Activated T-cell treated with anti-CD3 and anti-CD28 coated beads, Interleukin-2, amount 50 U/mL, for 4 hours (primary cell): Measurements from ENCODE around the gene KIAA0232. TPM values are rescaled to one million over a fixed set of nuclear protein-coding genes. Genes with fewer than 3 reads are reported as not detected.
"Not testable (repeated sequence)": the region's sequence is repeated elsewhere in the genome, so short reads cannot be mapped to it uniquely, and the experiment has no call there.

Source experiments
- ATAC-seq, 2 donors: fragments of 200-7000 bp; cut with Tn5 transposase; one replicate each; pipeline ENCODE4 v1.10.0; 2021
- DNase-seq: peaks from one replicate; pipeline ENCODE4 v3.0.0-alpha.2; 2020
- H3K27me3 Mint-ChIP-seq: one replicate; pipeline ENCODE4 v1.8.0; 2021; ENCODE audit warnings: low read depth, mixed read lengths
- H3K36me3 Mint-ChIP-seq: one replicate; pipeline ENCODE4 v1.8.0; 2022; ENCODE audit warnings: mixed read lengths; ENCODE audit not compliant: insufficient read depth
- H3K4me1 Mint-ChIP-seq: one replicate; pipeline ENCODE4 v1.8.0; 2021; ENCODE audit warnings: low read depth, mixed read lengths
- H3K4me3 Mint-ChIP-seq: one replicate; pipeline ENCODE4 v1.8.0; 2021; ENCODE audit warnings: mild to moderate bottlenecking, moderate library complexity, mixed read lengths
- H3K9me3 Mint-ChIP-seq: one replicate; pipeline ENCODE4 v1.8.0; 2021; ENCODE audit warnings: mixed read lengths
- total RNA-seq, 3 donors: library from RNA; stranded (reverse); gene quantifications; one replicate each; pipeline ENCODE4 v1.2.1, GENCODE V29; 2021

The KIAA0232 gene
- total RNA-seq, 3 donors from 2014 or later = 14.5 to 20.0 (median 18.9) TPM

DNA sequence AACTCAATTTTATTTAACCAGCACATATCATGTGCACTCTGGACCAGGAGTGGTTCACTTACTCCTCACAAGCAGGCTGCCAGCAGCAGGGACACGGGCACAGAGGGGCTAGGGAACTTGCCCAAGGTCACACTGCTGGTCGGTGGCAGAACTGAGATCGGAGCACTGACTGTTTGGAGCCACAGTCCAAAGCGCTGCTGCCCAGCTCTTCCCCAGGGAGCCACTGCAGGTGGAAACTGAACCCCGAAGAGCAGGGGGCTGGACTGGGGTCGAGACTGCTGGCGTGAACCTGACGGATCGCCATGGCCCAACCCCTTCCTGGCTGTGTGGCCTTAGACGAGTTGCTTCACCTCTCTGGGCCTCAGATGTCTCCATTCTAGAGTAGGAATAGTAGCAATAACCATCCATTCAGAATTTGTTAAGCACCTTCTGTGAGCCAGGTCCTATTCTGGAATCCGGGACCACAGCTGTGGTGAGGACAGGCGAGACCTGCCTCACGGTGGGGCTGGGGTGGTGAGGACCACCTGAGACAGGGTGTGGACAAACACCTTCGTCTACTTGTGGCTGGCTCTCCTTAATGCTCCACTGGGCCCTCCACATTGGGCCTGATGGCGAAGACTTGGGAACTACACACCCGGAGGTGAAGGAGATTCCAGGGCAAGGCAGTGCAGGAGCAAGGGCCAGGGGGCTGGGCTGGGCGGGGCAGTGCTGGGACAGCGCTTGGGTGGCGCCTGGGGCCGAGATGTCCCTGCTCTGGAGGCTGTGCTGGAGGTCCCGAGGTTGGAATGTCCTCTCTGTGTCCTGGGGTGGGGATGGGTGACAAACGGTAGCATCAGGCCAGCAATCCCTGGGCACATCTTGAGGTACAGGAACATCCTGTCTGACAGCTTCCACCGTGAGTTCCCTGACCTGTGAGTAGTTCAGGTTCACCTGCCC lies 32.0 kb upstream of the KIAA0232 start:
- no peak for DNase-seq
- peaks cover 11% of the 10 kb centered on the region for H3K4me1 Mint-ChIP-seq
- peak overlapping the region; percentile 61 for H3K4me3 Mint-ChIP-seq
- peaks cover 2% of the 10 kb centered on the region for H3K27me3 Mint-ChIP-seq
- H3K36me3 Mint-ChIP-seq = no peaks in the 10 kb centered on the region
- no peak for ATAC-seq
- H3K9me3 Mint-ChIP-seq = no peaks in the 10 kb centered on the region

DNA sequence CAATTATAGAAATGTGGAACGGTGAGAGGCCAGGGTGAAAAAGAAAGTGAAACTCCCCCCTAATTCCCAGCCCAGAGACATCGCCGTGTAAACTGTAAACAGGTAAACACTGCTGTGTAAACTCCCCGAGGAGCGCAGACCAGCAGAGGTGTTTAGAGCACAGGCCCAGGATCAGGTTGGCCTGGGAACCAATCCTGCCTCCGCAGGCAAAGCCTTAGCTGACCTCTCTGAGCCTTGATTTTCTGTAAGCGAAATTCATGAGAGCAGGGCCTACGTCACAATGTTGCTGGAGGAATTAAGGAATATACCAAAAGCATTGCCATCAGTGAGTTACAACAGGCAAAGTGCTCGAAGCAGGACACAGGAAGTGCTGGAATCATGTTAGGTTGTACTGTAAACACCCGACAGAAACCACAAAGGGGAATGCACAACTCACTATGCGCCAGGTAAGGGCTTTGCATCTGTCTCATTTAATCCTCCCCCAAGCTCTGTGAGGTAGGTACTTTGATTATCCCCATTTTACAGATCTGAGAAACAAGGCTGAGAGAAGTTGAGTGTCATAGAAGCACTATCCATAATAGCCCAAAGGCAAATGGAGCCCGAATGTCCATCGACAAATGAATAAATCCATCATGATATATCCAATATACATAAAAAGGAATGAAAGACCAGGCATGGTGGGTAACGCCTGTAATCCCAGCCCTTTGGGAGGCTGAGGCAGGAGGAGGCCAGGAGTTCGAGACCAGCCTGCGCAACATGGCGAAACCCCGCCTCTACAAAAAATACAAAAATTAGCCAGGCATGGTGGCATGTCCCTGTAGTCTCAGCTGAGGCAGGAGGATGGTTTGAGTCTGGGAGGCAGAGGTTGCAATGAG lies 30.7 kb upstream of the KIAA0232 start:
- Mint-ChIP-seq H3K36me3 (no peaks in the 10 kb centered on the region), H3K4me1 (peaks cover 11% of the 10 kb centered on the region), H3K27me3 (peaks cover 2% of the 10 kb centered on the region), H3K4me3 (peak overlapping the region; percentile 61), H3K9me3 (no peaks in the 10 kb centered on the region)
- ATAC-seq (no peak), DNase-seq (no peak)

DNA sequence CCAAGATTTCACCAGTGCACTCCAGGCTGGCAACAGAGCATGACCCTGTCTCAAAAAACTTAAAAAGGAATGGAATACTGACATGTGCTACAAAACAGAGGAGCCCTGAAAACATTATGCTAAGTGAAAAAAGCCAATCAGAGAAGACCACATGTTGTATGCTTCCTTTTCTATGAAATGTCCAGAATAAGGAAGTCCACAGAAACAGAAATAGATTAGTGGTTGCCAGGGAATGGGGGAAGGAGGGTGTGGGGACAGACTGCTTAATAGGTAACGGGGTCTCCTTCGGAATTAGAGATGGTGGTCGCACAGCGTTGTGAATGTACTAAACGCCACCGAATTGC lies 30.1 kb upstream of the KIAA0232 start:
- peaks cover 11% of the 10 kb centered on the region for H3K4me1 Mint-ChIP-seq
- H3K4me3 Mint-ChIP-seq = no peak overlapping the region
- H3K27me3 Mint-ChIP-seq = no peaks in the 10 kb centered on the region
- ATAC-seq (no peak), DNase-seq (no peak)
- H3K9me3 Mint-ChIP-seq = no peaks in the 10 kb centered on the region
- no peaks in the 10 kb centered on the region for H3K36me3 Mint-ChIP-seq

DNA sequence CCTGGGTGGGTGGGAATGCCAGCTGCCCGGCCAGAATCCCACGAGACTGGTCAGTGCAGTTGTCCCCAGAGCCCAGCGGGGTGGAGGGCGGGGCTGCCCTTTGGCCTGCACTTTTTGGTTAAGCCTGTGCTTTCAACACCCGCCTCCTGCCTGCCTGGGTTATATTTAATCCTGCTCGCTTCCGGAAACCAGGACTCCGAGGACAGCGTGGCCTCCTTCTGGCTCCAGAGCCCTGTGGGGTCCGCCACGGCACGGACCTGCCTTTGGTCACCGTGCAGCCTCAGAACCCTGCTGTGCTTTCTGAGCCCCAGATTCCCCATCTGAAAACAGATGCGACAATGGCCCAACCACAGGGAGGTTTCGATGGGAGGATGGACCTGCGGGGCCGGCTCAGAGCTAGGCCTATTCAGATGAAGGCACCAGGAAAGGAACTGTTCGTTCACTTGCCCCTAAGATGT lies 29.4 kb upstream of the KIAA0232 start:
- H3K4me3 Mint-ChIP-seq = no peak overlapping the region
- ATAC-seq = no peak
- DNase-seq = no peak
- no peaks in the 10 kb centered on the region for H3K36me3 Mint-ChIP-seq
- H3K9me3 Mint-ChIP-seq = no peaks in the 10 kb centered on the region
- peaks cover 11% of the 10 kb centered on the region for H3K4me1 Mint-ChIP-seq
- H3K27me3 Mint-ChIP-seq = no peaks in the 10 kb centered on the region

DNA sequence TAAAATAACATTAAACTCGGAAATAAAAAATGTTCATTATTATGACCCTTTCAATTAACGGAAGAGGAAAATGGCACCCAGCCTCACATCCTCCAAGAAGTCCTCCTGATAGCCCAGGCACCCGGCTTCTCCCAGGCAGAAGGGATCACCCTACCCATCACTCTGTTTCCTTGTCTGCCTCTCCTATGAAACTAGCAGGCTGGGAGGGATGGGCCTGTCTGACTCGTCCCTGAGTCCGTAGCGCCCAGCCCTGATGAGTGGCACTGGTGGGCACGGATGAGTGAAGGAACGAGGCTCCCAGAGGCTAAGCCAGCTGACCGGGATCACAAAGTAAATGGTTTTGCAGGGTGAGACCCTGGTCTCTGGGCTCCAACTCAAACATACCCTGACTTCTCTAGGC lies 28.6 kb upstream of the KIAA0232 start:
- Mint-ChIP-seq H3K27me3 (no peaks in the 10 kb centered on the region), H3K4me1 (peaks cover 11% of the 10 kb centered on the region), H3K4me3 (no peak overlapping the region), H3K9me3 (no peaks in the 10 kb centered on the region), H3K36me3 (no peaks in the 10 kb centered on the region)
- DNase-seq = no peak
- no peak for ATAC-seq

DNA sequence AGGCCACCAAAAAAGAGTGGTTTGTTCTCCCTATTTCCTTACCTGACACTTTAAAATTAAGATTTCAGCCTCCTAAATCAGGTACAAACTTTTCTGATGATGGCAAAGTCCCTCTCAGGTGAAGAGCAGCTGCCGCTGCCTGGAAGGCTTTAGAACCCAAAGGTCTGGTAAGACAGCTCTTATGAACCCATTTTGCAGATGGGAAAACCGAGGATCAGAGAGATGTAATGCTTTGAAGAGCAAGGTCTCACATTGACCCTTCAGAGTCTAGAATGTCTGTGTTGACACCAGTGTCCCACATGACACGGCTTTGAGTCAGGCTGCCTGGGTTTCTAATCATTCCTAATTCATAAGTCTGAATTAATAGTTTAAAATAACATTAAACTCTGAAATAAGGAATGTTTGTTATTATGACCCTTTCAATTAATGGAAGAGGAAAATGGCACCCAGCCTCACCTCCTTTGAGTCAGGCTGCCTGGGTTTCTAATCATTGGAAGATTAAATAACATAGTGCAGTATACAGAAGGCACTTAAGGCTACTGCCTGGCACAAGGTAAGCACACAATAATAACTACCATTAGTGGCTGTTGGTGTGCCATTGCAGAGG lies 27.9 kb upstream of the KIAA0232 start:
- peaks cover 11% of the 10 kb centered on the region for H3K4me1 Mint-ChIP-seq
- ATAC-seq = no peak
- no peaks in the 10 kb centered on the region for H3K36me3 Mint-ChIP-seq

DNA sequence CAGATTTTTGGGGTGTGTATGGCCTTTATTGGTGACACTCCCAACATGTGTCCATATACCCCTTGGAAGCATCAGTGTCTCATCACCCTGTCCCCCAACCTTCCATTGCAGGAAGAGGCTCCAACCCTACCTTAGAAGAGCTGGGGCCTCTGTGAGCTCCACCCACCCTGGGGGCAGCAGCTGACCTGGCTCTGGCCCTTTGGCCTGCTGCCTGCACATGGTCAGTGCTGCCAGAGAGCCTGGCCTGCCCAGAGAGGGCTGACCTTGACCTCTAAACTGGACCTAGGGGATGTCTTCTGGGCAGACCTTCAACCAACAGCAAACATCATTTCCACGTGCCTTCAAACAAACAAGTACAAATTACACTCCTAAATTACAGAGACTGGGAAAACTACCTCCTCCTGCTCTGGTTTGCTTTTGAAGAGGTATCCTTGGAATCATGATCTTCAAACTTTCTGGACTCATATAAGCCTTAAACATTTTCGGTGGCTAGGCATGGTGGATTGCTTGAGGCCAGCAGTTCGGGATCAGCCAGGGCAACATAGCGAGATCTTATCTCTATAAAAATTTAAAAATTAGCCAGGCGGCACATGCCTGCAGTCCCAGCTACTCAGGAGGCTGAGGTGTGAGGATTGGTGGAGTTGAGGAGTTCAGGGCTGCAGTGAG lies 27.3 kb upstream of the KIAA0232 start:
- ATAC-seq = no peak
- no peaks in the 10 kb centered on the region for H3K9me3 Mint-ChIP-seq
- H3K36me3 Mint-ChIP-seq = no peaks in the 10 kb centered on the region
- H3K27me3 Mint-ChIP-seq = no peaks in the 10 kb centered on the region
- no peak for DNase-seq
- peaks cover 11% of the 10 kb centered on the region for H3K4me1 Mint-ChIP-seq
- H3K4me3 Mint-ChIP-seq = no peak overlapping the region

More for the DNA sequence above, 27.9 kb upstream of the KIAA0232 start:
- no peaks in the 10 kb centered on the region for H3K27me3 Mint-ChIP-seq
- DNase-seq = no peak
- H3K9me3 Mint-ChIP-seq = no peaks in the 10 kb centered on the region
- no peak overlapping the region for H3K4me3 Mint-ChIP-seq

DNA sequence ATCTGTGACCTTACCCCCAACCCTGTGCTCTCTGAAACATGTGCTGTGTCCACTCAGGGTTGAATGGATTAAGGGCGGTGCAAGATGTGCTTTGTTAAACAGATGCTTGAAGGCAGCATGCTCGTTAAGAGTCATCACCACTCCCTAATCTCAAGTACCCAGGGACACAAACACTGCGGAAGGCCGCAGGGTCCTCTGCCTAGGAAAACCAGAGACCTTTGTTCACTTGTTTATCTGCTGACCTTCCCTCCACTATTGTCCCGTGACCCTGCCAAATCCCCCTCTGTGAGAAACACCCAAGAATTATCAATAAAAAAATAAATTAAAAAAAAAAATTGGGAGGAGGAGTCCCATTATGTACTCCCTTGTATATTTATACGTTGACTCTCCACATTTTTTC lies 26.2 kb upstream of the KIAA0232 start:
- not testable (repeated sequence) for H3K36me3 Mint-ChIP-seq, H3K4me1 Mint-ChIP-seq, DNase-seq, H3K27me3 Mint-ChIP-seq, H3K4me3 Mint-ChIP-seq, ATAC-seq, H3K9me3 Mint-ChIP-seq

DNA sequence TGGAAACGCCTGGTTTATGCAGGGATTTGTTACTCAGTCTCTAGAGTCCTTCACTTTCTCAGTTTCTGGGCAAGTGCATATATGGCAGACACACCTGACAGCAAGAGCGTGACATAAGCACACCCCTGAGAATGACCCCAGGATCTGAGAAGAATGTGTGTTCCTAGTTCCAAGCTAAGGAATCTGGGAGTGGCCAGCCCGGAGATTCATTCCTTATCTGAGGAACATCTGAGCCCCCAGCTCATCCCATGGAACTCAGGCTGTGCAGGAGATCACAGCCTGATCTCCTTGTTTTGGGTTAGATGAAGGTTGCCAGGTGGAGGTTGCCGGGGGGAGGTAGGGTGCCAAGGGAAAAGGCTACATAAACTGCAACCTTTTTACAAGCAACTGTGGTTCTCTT lies 23.8 kb upstream of the KIAA0232 start:
- no peak for ATAC-seq
- Mint-ChIP-seq H3K4me1 (peaks cover 3% of the 10 kb centered on the region), H3K4me3 (no peak overlapping the region), H3K36me3 (no peaks in the 10 kb centered on the region), H3K9me3 (no peaks in the 10 kb centered on the region), H3K27me3 (no peaks in the 10 kb centered on the region)
- no peak for DNase-seq

DNA sequence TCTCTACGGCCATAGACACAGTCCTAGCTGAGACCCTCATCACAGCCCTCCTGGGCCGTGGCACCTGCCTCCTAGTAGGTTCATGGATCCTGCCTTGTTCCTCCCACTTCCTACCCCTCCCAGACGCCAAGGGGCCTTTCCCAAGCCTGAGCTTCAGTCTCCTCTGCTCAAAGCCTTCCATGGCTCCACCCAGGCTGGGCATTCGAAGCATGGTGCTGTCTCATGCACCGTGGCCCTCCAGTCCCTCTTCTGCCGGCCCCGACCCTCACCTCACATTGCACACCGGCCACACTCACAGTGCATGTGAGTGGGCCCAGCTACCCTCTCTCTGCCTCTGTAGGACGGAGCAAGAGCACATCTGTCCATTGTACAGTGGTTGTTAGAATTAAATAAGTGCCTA lies 21.7 kb upstream of the KIAA0232 start:
- Mint-ChIP-seq H3K4me1 (peaks cover 3% of the 10 kb centered on the region), H3K9me3 (no peaks in the 10 kb centered on the region), H3K27me3 (no peaks in the 10 kb centered on the region), H3K4me3 (no peak overlapping the region), H3K36me3 (no peaks in the 10 kb centered on the region)
- ATAC-seq (no peak), DNase-seq (no peak)

DNA sequence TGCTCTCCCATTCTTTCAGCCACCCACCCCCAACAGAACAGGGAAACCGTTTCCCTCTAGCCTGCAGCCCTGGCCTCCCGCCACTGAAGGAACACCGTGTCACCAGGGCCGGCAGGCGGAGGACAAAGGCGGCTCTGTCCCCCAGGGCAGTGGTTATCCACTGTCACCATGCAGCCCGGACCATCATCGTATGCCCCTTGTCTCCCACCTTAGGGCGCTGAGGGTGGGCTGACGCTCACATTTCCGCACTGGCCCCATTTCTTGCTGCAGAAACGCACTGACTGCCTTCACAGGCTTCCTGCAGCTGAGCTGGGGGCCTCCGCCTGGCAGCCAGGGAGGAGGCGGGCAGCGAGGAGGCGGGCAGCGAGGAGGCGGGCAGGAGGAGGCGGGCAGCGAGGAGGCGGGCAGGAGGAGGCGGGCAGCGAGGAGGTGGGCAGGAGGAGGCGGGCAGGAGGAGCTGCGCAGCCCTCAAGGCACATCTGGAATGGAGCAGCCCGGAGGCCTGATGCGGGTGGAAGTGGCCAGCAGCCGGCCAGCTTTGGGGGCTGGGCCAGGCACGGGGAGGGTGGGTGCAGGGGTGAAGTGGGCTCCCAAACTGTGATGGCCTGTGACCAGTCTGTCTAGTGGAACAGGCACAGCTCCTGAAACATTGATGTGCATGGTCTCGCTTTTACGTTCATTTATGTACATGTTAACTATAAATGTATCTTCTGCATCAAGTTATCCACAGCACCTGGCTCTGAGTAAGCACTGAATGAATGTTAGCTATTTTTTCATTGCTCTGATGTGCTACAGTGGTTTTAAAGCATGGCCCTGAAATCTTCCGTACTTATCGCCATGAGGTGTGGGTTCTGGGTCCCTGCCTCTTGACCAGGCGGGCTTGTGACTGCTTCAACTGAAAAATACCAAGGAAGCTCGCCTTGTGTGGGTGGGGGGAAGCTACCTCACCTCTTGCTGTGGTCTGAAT lies 20.6 kb upstream of the KIAA0232 start:
- Mint-ChIP-seq H3K36me3 (no peaks in the 10 kb centered on the region), H3K4me3 (no peak overlapping the region), H3K4me1 (peaks cover 3% of the 10 kb centered on the region), H3K27me3 (no peaks in the 10 kb centered on the region), H3K9me3 (no peaks in the 10 kb centered on the region)
- DNase-seq (no peak), ATAC-seq (peak in 1 of 2 donors; percentile 37)

DNA sequence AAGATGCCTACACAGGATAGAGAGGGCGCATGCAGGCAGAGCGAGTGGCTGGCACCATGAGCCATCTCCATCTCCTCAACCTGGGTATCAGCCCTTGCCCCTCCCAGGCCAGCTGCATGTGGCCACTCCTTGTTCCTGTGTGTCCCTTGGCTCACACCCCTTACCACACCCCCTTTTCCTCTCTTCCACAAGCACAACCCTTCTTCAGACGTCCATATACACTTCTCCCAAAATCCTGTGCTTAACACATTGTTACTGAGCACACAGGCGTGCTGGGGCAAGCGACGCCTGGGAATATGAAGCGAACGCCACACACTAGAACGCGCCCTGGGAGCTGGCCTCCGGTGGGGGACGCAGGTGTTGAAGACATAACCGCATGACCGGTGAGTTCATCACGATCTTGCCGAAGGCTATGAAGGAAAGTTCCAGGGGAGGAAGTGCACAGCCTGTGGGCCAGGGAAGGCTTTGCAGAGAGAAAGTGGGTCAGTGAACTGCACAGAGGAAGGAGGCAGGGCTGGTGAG lies 19.1 kb upstream of the KIAA0232 start:
- peaks cover 6% of the 10 kb centered on the region for H3K4me1 Mint-ChIP-seq
- no peaks in the 10 kb centered on the region for H3K27me3 Mint-ChIP-seq
- H3K9me3 Mint-ChIP-seq = no peaks in the 10 kb centered on the region
- no peaks in the 10 kb centered on the region for H3K36me3 Mint-ChIP-seq
- no peak overlapping the region for H3K4me3 Mint-ChIP-seq
- no peak for ATAC-seq
- DNase-seq = no peak
